Activated CD8-positive, alpha-beta memory T cell treated with anti-CD3 and anti-CD28 coated beads, Interleukin-2, amount 50 U/mL, for 1 hour (primary cell): ENCODE data around the gene TANGO6.

Experiments used
- DNase-seq: peaks from one replicate; pipeline ENCODE4 v3.0.0-alpha.2; 2020; ENCODE audit errors: extremely low read depth

The TANGO6 gene

DNA sequence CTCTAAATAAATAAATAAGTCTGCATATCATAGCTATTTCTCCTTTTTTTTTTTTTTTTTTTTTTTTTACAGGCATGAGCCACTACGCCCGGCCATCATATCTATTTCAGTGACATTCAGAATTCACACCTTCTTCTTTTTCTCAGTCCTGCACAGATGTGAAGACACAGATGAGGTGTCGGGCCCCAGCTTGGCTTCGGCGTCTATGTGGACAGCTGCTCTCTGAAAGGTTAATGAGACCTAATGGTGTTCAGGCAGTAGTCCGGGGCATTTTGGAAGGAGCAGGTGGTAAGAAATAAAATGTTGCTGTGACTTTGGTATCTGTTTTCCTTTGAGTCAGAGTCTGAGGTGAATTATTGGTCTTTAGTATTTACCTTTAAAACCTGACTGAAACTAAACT, 23.6 kb downstream of the TANGO6 start:
- no peak for DNase-seq

DNA sequence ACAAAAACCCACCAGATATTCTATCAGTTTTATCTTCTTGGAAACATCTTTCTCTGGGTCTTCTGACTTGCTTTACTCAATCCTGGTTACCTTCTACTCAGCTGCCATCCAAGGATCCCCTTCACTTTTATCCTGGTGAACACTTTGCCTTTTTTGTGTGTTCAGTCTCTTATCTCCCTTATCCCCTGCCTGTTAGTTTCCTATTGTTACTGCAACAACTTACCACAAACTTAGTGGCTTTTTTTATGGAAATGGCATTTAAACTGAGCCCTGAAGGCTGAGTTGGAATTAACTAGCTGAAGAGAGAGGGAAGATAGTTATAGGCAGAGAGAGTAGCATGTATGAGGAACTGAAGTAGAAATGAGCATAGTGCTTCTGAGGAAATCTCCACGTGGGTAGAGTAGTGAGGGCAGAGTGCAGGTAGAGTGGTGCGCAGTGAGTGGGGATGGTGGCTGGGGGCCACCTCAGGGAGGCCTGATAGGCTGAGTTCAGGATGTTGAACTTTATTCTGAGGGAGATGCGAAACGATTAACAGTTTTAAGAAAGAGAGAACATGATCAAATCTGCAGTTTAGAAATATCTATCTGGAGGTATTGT, 26.3 kb downstream of the TANGO6 start:
- no peak for DNase-seq

DNA sequence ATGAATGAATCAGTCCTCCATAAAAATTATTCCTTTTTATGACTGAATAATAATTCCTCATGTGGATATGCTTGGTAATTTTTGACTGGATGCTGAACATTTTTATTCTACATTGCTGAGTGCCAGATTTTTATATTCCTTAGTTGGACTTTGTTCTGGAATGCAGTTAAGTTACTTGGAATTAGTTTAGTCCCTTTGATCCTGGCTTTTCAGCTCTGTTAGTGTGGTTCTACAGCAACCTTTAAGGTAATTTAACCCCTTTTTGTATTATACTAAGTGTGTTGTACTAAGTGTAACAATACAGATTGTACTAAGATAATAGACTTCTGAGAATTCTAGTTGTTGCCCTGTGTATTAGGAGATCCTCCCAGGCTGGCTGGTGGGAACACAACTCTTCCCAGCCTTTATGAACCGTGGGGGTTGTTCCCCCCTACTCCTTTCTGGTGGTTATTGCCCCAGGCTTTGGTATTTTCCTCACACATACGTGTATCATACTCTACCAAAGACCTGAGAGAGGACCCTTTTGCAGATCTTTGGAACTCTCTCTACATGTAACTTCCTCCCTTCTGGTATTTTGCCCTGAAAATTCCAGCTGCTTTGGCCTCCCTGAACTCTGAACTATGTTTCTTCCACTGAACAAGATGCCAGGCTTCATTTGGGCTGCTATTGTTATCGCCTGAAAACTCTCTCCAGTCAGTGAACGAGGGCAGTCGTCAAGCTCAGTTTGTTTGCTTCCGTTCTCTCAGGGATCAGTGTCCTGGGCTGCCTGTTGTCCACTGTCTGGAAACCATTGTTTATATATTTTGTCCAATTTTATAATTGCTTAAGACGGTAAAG, 30.5 kb downstream of the TANGO6 start:
- no peak for DNase-seq

DNA sequence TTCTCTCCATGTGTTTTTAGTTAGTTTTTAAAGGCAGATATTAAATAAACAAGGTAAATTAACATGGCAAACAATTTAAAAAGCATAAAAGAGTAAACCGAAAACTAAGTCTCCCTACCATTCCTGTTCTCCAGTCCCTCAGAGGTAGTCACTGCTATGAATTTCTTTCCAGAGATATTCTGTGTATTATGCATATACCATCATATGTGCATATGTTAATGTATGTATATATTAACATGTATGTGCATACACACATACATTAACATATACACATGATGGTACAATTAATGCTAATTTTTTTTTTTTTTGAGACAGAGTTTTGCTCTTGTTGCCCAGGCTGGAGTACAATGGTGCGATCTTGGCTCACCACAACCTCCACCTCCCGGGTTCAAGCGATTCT, 32.5 kb downstream of the TANGO6 start:
- DNase-seq: no peak

DNA sequence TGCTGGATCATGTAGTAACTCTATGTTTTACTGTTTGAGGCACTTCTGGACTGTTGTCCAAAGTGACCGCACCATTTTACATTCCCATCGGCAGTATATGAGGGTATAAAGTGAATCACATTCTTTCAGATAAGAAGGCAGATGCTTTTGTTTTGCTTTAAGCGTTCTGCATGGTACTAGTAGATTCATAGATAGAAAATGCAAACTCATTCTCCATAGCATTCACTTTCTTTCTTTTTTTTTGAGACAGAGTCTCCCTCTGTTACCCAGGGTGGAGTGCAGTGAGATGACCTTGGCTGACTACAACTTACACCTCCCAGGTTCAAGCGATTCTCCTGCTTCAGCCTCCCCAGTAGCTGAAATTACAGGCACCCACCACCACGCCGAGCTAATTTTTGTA, 40.4 kb downstream of the TANGO6 start:
- no peak for DNase-seq

DNA sequence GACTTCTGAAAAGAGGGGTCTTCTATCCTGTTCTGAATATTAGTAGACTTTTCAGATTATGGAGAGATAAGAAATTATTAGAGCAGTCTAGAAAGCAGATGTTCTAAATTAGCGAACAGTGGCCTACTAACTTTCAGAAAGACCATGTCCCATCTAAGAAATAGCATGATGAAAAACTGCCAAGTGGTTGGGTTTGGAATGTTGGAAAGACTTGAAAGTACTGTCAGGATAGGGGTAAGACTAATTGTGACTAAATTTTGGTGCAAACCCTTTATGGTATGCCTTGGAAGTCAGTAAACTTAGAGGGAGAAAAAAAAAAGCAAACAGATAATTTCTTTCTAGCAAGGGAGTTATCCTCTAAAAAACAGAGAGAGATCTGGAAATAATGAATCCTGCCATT, 41.1 kb downstream of the TANGO6 start:
- no peak for DNase-seq

DNA sequence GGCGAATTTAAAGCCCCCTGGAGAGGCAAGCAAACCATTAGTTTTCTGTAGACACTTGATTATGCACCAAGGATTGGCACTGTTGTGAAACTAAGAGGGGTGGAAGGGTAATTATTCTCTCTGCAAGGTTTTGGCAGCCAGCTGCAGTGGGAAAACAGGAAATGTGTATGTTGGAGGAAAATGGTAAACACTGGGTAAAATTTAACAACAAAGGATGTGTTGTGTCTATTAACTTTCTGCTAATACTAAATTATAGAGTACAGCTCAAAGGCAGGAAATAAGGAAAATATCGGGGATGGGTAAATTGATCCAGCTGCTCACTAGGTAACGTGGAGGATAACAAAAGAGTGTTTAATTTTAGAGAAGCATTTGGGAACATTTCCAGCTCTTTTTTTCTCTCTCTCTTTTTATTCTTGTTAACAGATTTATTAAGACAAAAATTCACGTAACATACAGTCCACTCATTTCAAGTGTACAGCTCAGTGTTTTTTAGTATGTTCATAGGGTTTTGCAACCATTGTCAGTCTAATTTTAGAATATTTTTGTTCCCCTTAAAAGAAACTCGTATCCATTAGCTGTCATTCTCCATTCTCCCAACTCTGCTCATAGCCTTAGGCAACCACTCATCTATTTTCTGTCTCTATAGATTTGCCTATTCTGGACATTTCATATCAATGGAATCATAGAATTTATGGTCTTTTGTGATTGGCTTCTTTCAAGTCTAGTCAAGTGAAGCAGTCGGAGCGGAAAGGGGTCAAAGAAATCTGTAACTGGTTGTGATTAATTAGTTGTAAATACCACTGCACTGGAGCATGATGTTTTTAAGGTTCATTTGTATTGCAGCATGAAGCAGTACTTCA, 41.8 kb downstream of the TANGO6 start:
- no peak for DNase-seq

DNA sequence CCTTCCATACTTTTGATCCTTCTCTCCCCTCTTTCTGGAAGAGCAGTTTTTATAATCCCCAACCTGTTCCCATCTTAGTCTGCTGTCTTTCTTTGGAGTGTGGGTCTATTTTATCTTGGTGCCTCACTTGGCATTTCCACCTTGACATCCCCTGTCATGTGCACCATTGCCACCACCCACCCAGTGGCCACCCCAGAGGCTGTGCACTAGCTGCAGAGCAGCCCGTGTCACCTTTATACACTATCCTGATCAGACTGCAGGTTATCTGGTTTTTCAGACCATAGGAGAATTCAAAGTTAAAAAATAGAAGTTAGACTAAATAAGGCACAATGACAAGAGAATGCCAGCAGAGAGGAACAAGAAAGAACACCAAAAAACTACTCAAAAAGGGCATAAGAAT, 43.8 kb downstream of the TANGO6 start:
- DNase-seq: no peak

DNA sequence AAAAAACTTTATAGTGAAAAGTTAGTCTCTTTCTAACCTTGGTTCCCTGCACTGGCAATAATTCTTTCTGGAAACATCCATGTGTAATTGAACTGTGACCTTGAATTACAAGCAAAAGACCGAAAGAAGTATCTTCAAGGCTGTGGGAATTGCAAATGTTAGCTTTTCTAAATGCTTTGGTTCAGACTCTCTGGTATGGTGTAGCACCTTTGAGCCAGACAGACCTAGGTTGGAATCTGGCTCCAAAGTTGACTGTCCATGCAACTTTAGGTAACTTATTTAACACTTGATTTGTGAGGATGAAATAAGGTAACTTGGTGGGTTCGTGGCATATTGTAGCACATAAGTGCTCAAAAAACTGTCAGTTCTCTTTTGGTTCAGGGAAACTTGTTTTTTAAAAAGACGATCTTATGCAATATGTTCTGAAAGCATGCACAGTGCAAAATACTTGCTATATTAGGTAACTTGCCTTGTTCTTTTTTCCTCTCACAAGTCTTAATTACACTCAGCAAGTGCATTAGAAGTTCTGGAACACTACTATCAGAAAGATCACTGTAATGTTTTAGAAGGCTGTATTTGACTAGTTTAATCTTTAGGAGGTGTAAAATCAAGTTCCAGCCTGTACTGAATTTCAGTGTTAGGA, 46.3 kb downstream of the TANGO6 start:
- no peak for DNase-seq

DNA sequence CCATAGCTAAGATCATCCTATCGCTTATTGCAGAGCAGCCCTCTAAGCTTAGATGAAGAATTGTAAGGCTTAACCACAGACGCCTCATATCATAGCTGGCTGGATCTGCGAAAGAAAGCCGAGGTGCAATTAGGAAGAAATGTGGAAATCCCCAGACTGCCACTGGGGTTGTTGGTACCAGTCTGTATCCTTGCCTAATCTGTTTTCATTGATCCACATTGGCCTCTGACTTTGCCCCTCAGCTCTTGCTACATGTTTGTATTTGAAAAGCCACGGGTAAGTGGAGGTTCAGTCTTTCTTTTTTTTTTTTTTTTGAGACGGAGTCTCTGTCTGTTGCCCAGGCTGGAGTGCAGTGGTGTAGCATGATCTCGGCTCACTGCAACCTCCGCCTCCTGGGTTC, 48.9 kb downstream of the TANGO6 start:
- DNase-seq: no peak

DNA sequence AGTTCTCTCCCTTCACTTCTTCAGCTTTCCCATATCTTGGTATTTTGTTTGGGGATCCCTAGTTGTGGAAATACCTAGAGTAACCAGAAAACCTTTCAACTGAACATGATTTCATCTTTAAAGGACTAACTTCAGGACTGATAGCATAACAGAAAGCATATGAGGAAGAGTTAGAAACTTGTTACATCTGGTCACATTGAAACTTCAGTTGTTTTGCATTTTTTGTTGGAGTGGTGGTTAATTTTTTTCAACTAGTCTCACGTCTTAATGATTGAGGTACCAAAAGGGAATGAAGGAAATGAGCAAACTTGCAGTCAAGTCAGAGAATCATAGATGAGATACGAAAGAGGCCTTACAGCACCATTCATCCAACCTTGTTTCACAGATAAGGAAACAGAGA, 49.6 kb downstream of the TANGO6 start:
- no peak for DNase-seq

DNA sequence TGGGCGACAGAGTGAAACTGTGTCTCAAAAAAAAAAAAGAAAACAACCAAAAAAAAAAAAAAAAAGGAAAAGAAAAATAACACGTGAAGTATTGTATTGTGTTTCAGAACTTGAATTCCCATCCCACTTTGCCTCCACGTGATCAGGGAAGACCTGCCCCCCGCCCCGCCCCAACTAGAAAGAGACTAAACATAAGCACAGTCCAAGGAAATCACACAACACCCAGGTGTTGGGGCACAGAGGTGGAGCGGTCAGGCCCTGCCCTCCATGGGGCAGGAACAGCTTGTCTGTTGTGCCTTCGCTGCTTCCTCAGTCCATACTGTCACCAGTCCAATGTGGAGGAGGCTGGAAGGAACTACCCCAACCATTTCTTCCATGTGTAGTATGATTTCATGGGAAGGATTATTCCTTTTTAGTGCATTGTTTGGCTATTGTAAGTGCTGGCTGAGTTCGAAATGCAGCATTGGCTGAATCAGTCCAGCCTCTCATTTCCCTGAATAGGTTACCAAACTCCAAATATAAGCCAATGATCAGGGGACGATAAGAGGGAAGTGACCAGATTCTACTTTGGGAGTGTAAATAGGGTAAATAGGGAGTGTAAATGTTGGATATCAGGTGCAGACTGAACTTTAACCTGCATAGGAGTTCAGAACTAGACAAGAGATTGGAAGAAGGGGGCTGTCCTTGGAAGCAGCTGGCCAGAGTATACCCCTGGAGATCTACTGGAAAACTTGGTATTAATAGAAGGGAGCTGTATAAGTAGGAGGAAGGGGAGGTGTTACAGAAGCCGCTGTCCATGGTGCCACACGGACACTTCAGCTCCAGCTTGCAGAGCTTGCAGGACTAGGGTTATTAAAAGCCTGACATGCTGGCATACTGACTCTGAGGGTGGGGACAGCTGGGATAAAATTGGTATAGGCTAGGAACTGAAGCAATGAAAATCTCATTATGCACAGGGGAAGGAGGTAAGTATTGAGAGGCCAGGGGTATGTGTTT, 50.7 kb downstream of the TANGO6 start:
- DNase-seq: no peak

DNA sequence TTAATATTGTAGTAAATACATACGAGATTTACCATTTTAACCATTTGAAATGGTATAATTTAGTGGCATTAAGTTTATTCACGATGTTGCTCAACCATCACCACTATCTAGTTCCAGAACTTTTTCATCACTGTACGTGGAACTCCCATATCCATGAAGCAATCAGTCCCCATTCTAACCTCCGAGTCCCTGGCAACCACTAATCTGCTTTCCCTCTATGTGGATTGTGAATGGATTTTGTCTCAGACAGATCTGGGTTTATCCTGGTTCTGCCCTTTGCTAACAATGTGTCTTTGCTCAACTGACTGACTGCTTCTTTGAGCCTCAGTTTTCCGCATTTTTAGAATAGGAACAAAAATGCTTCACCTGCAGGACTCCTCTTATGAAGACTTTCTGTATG, 51.4 kb downstream of the TANGO6 start:
- DNase-seq: no peak

DNA sequence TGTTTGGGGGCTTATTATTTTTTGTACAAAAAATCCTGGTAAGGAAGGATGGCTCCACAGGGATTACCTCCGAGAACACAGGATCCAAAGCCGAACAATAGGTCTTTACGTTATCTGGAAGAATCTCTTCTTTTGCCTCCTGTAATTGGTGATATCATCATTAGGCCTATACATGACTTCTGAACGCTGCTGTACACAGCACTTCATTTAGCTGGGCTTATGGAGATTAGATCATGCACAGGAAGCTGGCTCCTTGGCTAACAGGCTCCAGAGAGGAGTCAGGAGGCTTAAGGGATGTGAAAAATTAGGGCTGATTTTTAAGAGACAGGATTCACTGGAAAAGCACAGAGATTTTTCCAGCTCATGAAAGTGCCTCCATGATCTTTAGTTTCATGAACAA, 54.7 kb downstream of the TANGO6 start:
- no peak for DNase-seq

DNA sequence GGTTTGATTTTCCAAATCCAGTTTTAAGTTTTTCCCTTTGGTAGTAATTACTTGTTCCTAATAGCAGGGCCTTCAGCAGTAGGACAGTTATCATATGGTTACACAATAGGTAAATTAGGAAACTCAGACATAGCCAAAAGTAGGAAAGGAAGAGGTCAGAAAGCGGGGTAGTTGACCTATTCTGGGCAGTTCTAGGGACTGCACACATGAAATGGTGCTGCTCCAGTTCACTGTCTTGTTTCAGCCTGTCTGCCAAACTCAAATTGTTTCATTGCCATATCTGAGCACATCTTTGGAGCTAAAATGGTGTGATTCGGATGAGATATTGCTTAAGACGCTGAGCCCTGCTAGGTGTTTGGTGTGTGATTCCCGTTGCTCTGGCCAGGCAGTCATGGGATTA, 56.7 kb downstream of the TANGO6 start:
- DNase-seq: no peak

DNA sequence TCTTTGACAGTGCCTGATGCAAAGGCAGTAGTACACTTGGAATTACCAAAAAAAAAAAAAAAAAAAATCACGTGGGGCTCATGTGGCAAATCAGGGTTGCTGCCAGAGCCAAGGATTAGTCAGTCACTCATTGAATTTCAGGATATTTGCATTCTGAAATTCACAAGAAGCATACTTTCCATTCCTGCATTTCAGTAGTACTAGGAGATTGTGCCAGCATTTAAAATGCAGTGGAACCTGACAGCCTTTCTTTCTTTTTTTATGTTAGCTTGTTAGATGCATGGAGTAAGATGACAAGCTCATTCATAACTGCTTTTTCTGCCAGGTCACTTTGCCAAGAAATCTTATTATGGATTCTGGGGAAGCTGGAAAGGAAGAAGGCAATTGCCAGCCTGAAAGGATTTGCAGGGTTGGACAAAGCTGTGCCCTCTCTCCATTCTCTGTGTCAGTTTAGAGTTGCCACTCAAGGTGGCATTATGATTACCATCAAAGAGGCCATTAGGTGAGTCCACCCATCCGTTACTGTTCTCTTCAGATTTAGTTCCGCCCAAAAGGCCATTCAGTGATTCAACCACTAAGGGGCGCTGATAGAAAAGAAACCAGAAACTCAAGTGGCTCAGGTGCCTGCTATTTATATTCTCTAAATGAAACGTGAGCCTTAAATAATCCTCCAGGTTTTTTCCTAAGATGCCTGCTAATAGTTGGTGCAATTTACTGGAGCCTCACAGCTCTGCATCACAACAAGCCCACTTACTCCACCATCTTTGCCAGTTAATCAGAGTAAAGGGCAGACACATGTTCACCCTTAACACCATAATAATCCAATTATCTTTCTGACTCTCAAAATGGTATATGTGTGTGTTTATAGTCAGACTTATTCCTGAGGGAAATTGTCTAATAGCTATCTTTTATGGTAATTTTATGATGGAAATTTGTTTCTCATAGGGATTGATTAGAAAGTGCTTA, 59.0 kb downstream of the TANGO6 start:
- no peak for DNase-seq

DNA sequence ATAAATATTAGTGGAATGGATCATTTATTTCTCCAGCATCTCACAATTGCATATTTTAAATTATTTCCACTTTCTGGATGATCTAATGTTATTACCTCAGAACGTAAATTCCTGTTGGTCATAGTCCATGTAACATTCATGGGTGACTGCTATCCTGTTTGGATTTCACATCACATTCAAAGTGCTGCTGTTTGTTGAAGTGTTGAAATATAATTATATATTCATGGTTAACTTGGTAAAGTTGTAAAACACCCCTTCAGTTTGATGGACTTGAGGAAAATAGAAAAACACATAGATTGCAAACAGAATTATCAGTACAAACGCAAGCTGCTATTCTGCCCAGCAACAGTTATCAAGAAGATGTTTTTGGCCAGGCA, 59.6 kb downstream of the TANGO6 start:
- no peak for DNase-seq

DNA sequence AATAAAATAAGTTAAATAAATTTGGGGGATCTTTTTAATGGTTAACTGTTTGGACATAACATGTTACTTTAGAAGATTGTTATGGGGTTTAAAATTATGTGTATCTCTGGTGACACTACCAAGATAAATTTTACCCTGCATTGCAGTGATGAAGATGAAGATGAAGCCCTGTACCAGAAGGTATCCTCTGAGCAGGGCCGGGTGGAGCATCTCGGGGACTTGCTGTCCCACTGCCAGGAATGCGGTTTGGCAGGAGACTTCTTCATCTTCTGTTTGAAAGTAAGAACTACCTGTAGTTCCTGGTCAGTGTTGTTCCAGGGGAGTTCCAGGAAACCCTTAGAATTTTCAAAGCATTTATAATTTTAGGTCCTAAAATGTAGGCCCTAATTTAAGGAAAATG, 64.0 kb downstream of the TANGO6 start:
- no peak for DNase-seq

DNA sequence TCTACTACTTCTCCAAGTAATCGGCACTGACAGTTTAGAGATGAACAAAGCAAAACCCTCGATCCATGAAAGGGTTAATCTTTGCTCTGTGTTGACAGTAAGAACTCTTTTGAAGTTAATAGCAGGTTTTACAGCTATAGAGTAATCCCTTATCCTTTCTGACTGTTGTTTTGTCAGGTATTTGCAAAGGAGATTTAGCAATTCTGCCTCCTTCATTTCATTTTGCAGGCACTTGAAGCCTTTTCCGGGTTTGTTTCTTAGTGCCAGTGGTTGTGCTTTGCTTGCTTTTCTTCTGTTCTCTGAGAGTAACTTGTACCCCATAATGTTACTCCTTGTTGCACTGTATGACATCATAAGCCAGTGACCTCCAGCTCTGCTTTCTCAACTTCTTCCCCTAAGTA, 64.5 kb downstream of the TANGO6 start:
- no peak for DNase-seq
